ENCODE results near the gene SATB2.

DNA sequence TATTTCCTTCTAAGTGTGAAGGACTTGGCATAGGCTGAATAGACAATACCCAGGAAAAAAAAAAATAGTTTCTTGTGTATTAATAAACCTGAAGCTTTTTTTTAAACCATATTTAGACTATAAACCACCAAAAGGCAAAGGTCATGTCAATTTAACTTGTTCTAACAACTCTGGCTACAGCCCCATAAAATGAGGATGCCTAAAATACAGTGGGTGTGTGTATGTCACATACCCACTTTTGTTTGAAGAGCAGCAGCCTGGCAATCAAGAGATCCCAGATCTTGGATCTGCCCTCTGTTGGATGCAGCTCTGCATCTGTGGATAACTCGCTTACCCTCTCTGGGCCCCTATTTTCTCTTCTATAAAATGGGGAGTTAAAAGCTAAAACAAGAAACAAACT, 65.4 kb downstream of the SATB2 start:
- TF ChIP-seq, protein P1, sequence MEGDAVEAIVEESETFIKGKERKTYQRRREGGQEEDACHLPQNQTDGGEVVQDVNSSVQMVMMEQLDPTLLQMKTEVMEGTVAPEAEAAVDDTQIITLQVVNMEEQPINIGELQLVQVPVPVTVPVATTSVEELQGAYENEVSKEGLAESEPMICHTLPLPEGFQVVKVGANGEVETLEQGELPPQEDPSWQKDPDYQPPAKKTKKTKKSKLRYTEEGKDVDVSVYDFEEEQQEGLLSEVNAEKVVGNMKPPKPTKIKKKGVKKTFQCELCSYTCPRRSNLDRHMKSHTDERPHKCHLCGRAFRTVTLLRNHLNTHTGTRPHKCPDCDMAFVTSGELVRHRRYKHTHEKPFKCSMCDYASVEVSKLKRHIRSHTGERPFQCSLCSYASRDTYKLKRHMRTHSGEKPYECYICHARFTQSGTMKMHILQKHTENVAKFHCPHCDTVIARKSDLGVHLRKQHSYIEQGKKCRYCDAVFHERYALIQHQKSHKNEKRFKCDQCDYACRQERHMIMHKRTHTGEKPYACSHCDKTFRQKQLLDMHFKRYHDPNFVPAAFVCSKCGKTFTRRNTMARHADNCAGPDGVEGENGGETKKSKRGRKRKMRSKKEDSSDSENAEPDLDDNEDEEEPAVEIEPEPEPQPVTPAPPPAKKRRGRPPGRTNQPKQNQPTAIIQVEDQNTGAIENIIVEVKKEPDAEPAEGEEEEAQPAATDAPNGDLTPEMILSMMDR (IDR thresholded peaks at IDR 0.05): no peak
- TF ChIP-seq POLR2A (IDR thresholded peaks at IDR 0.05; ENCODE audit: low read depth): no peak

Data from esophagus muscularis mucosa (tissue), 3 donors.